PC-3 (cell line): ENCODE results near the gene DNAJB1.

Experiments
- EZH2 ChIP-seq: fragments of 300-600 bp; sonication (generic); IDR thresholded peaks from one replicate; pipeline ENCODE4 v1.6.1; 2017; ENCODE audit warnings: antibody characterized with exemption, mild to moderate bottlenecking, low read length; ENCODE audit not compliant: unreplicated experiment
- EZH2phosphoT487 ChIP-seq: fragments of 300-600 bp; sonication (generic); IDR thresholded peaks from 2 replicates; pipeline ENCODE4 v1.6.1; 2018; ENCODE audit warnings: mild to moderate bottlenecking, antibody characterized with exemption, low read length, borderline replicate concordance
- TF ChIP-seq, protein P1 (sequence below): fragments of 300-600 bp; sonication (generic); conservative IDR thresholded peaks from 2 replicates; pipeline ENCODE4 v1.5.1; 2017; ENCODE audit warnings: antibody characterized with exemption, low read depth, mild to moderate bottlenecking, low read length

DNA sequence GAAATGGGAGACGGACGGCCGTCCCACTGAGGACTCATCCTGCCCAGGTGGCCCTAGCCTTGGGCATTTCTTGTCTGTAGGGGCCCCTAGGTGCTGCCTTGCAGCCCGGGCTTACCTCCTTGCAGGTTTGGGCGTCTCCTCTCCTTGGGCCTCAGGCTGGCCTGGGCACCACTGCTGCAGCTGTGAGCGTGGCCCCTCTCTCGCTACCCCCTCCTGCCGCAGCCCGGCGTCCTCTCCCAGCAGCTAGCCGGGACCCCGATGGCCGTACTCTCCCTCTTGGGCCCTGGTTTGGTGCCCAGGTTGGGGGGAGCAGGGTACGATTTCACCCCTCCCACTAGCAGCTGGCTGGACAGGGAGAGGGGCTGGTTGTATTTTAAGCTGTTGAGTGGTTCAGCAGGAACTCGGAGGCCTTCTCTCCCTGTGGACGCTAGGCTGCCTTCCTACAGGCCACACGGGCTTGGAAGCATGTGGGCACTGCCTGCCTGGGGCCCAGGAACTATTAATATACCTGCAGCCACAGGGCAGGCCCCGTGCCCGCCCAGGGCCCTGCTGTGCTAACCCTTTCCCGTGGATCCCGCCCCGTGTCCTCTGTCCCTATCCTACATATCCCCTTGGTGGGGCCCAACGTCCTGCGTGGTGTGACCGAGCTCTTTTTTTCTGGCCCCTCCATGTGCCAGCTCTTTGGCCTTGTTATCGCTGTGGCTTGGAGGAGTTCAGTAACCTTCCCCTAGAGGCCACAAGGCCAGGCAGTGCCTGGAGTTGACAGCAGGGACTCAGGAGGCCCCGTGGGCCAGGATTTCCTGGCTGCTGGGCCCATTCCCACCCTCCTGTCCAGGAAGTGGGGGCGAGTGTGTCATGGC, 41.9 kb upstream of the DNAJB1 start:
- TF ChIP-seq EZH2 (no peak), EZH2phosphoT487 (no peak)
- TF ChIP-seq, protein P1, sequence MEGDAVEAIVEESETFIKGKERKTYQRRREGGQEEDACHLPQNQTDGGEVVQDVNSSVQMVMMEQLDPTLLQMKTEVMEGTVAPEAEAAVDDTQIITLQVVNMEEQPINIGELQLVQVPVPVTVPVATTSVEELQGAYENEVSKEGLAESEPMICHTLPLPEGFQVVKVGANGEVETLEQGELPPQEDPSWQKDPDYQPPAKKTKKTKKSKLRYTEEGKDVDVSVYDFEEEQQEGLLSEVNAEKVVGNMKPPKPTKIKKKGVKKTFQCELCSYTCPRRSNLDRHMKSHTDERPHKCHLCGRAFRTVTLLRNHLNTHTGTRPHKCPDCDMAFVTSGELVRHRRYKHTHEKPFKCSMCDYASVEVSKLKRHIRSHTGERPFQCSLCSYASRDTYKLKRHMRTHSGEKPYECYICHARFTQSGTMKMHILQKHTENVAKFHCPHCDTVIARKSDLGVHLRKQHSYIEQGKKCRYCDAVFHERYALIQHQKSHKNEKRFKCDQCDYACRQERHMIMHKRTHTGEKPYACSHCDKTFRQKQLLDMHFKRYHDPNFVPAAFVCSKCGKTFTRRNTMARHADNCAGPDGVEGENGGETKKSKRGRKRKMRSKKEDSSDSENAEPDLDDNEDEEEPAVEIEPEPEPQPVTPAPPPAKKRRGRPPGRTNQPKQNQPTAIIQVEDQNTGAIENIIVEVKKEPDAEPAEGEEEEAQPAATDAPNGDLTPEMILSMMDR, result no peak
